Naive thymus-derived CD8-positive, alpha-beta T cell (primary cell): Measurements from ENCODE around the gene SAMD14. TPM values are rescaled to one million over a fixed set of nuclear protein-coding genes. Genes with fewer than 3 reads are reported as not detected.

Experiments used
- ATAC-seq, 2 donors: fragments of 150-1000 bp; cut with Tn5 transposase in 1 of 2; sonication (Bioruptor Pico), chemical (Tn5 transposase) in 1 of 2; 1 replicate in 1 of 2; 2 replicates in 1 of 2; pipeline ENCODE4 v1.10.0; 2021; ENCODE audit warnings: mild to moderate bottlenecking in 2 of 2, moderate library complexity in 2 of 2
- POLR2A ChIA-PET: fragments of 350-600 bp; sonication (Branson Sonifier 250); formaldehyde crosslinking; loops from one replicate; lab custom pipeline; 2021; ENCODE audit warnings: antibody characterized with exemption; lab: Charles Lee
- DNase-seq, 10 donors: peaks; one replicate each; pipeline versions ENCODE4 v3.0.0 to v3.0.0-alpha.2; 2020 to 2022
- H3K27ac Mint-ChIP-seq, 10 donors: one replicate each; pipeline ENCODE4 v1.8.0; 2020 to 2022; ENCODE audit warnings: mild to moderate bottlenecking in 10 of 10, mixed read lengths in 10 of 10, moderate library complexity in 4 of 10, inconsistent platforms in 1 of 10
- H3K27me3 Mint-ChIP-seq, 5 donors: one replicate each; pipeline ENCODE4 v1.8.0; 2021 to 2022; ENCODE audit warnings: mixed read lengths in 5 of 5
- H3K36me3 Mint-ChIP-seq, 3 donors: one replicate each; pipeline ENCODE4 v1.8.0; 2020 to 2022; ENCODE audit warnings: mixed read lengths in 3 of 3, mild to moderate bottlenecking in 2 of 3, inconsistent platforms in 1 of 3
- H3K4me1 Mint-ChIP-seq, 4 donors: one replicate each; pipeline ENCODE4 v1.8.0; 2021 to 2022; ENCODE audit warnings: mixed read lengths in 4 of 4
- H3K4me3 Mint-ChIP-seq, 10 donors: one replicate each; pipeline ENCODE4 v1.8.0; 2020 to 2022; ENCODE audit warnings: mild to moderate bottlenecking in 10 of 10, mixed read lengths in 10 of 10, moderate library complexity in 6 of 10, inconsistent platforms in 1 of 10
- H3K9me3 Mint-ChIP-seq, 9 donors: one replicate each; pipeline ENCODE4 v1.8.0; 2020 to 2022; ENCODE audit warnings: mixed read lengths in 9 of 9, mild to moderate bottlenecking in 3 of 9, inconsistent platforms in 1 of 9, moderate library complexity in 1 of 9
- polyA plus RNA-seq, 3 donors: library from polyadenylated mRNA; unstranded; fragments of 300-500 nt; fragmentation: Illumina TruSeq; gene quantifications; one replicate each; pipeline ENCODE4 v1.2.3, GENCODE V29; 2021
- total RNA-seq, 8 experiments: library from RNA in 2 of 8; stranded (reverse) in 2 of 8; gene quantifications; one replicate each; pipeline ENCODE4 v1.2.3 and lab custom pipeline; 2021 to 2026

SAMD14 gene
- total and polyA plus RNA-seq, 5 experiments from 2014 or later, result 0.30 TPM; not detected in 4

DNA sequence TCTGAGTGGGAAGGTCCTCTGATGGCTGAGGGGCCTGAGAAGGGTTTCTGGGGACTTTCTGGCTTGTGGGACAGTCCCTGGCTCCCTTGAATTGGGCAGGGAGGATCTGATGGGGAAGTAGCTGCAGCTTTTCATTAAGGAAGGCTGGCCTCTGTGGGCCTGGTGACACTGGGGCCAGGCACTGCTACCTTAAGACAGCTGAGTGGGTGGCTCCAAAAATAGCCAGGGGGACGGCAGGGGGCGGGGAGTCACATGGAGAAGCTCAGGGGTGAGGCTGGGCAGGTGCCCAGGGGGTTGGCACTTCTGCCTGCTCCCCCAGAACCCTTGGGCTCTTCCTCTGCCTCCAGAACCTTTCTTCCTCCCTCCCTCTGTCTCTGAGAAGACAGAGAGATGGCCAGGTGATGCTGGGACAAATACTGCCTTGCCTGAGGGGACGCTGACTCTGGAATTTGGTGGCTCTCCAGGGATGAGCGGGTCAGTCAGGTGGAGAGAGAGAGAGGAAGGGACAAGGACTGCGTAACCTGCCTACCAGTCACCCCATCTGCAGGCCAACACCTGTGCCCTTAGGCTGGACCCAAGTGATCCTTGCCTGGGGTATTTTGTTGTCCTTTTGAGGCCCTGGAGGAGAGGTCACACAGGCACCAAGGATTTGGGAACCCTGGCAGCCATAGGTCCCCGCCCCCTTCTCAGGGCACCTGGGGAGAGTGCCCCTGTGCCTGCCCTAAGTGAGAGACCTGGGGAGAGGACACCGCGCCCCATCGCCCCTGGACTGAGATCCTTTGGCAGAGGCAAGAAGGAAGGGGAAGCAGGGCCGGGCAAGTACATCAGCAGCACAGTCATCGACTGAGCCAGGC is 34.1 kb upstream of the SAMD14 start:
- ATAC-seq (no peak), DNase-seq (no peak)
- H3K9me3 Mint-ChIP-seq, result no peaks in the 10 kb centered on the region
- POLR2A ChIA-PET, result interaction anchor here (0.6 to 2.5 kb wide), 4 partner anchors 12 to 293 kb away, joined by 4 to 8 read pairs (median 5); no protein-coding TSS in a partner anchor
- peaks cover 24 to 50% (median 42%) of the 10 kb centered on the region in 4 donors for H3K4me1 Mint-ChIP-seq
- H3K4me3 Mint-ChIP-seq, result no peak overlapping the region
- peaks cover 0 to 1% (median 0%) of the 10 kb centered on the region in 5 donors for H3K27me3 Mint-ChIP-seq
- H3K36me3 Mint-ChIP-seq, result no peaks in the 10 kb centered on the region
- peak overlapping the region in 8 of 10 donors; percentile 25 to 98 (median 82) for H3K27ac Mint-ChIP-seq

DNA sequence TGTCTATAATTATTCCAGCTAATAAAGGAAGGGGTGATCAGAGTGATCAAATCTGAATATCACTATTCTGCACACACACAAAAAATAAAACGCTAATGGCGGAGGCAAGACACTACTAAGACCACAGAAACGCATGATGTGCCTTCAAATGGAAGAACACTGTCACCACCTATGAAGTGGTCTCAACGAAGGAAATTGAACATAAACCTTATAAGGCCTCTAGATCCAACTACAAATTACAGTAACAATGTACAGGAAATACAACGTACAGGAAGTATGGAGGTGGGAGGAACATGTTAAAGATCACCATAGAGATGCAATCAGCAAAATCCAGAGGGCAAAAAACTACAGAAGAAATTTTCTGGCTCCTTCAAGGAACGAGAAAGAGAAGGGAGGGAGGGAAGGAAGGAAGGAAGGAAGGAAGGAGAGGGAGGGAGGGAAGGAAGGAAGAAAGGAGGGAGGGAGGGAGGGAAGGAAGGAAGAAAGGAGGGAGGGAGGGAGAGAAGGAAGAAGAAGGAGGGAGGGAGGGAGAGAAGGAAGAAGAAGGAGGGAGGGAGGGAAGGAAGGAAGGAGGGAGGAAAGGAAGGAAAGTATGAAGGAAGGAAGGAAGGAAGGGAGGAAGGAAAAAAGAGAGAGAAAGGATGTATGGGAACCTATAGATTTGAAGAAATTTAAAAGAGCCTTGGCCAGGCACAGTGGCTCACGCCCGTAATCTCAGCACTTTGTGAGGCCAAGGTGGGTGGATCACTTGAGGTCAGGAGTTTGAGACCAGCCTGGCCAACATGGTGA is 32.7 kb upstream of the SAMD14 start:
- Mint-ChIP-seq H3K4me1 (peaks cover 22 to 47% (median 44%) of the 10 kb centered on the region in 4 donors), H3K4me3 (peak overlapping the region in 9 of 10 donors; percentile 29 to 94 (median 55)), H3K27me3 (no peaks in the 10 kb centered on the region), H3K9me3 (no peaks in the 10 kb centered on the region), H3K36me3 (no peaks in the 10 kb centered on the region), H3K27ac (peak overlapping the region; percentile 86 to 98 (median 97))
- ATAC-seq, result peak in 1 of 2 donors; percentile 50
- POLR2A ChIA-PET, result interaction anchor here (0.8 to 2.8 kb wide), 8 partner anchors 10 to 68 kb away, joined by 3 to 53 read pairs (median 4); partner anchors contain the start of gene PPP1R9B
- DNase-seq, result peak in 3 of 10 donors; percentile 37 to 66 (median 60)

DNA sequence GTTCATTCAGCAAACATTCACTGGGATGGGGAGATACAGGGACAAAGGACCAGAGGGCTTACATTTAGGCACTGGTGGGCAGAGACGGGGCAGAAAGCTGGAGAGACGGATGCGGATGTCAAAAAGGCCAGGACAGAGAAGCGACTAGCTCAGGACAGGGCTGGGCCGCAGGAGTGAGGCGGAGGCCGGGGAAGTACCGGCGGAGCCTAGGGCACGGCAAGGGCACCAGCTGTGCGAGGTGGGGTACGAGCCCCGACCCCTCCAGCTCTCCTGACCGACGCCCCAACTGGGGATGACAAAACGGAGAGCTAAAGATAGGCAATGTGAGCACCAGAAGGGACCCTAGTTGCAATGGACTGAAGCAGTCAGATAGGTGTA is 31.9 kb upstream of the SAMD14 start:
- Mint-ChIP-seq H3K4me1 (peaks cover 22 to 50% (median 48%) of the 10 kb centered on the region in 4 donors), H3K27me3 (no peaks in the 10 kb centered on the region), H3K9me3 (no peaks in the 10 kb centered on the region), H3K27ac (peak overlapping the region; percentile 86 to 98 (median 97)), H3K36me3 (no peaks in the 10 kb centered on the region), H3K4me3 (peak overlapping the region; percentile 66 to 94 (median 82))
- POLR2A ChIA-PET, result interaction anchor here (0.8 to 2.8 kb wide), 11 partner anchors 10 to 68 kb away, joined by 3 to 53 read pairs (median 5); partner anchors contain the start of gene PPP1R9B
- ATAC-seq, result no peak
- no peak for DNase-seq

DNA sequence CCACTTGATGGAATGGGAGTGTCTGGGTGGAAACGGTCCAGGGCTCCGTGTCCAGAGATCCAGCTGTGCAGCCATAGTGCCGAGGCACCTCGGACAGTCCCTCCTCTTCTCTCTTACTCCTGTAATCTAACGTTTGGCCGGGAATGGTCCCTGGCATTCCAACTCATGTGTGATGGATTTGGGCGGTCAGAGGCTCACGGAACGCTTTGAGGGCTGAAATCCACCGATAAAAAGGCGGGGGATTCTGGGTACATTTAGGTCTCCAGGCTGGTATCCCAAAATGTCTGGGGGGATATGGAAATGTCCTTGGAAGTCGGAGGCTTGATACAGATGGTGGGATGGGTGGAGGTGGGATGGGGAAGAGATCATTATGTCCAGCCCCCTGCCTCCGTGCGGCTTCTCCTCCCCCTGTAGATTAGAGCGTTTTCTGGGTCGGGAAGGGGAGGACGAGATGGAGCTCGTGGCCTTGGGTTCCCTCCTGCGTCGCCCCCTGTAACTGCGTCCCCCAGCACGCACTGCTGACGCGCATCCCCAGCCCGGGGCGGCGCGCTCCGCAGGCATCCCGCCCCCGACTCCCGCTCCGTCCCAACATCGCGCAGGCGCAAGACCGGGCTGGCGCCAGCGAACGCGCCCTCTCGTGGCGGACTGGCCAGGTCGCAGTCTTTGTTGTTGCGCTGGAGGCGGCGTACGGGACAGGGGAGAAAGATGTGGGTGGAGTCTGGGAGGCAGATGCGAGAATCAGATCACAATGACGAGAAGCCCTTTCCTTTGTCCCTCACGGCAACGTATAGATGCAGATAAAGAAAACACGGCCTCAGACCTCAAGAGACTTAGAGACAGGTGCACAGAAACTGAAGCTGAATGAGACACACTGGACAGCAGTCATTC is 31.3 kb upstream of the SAMD14 start:
- Mint-ChIP-seq H3K36me3 (no peaks in the 10 kb centered on the region), H3K4me1 (peaks cover 22 to 50% (median 48%) of the 10 kb centered on the region in 4 donors), H3K9me3 (no peaks in the 10 kb centered on the region), H3K4me3 (peak overlapping the region; percentile 66 to 94 (median 82)), H3K27me3 (no peaks in the 10 kb centered on the region), H3K27ac (peak overlapping the region; percentile 86 to 98 (median 97))
- peak; percentile 92 to 99 (median 96) for DNase-seq
- POLR2A ChIA-PET, result interaction anchor here (0.7 to 2.8 kb wide), 12 partner anchors 10 to 67 kb away, joined by 3 to 53 read pairs (median 4); partner anchors contain the start of gene PPP1R9B
- peak; percentile 88 to 96 for ATAC-seq

DNA sequence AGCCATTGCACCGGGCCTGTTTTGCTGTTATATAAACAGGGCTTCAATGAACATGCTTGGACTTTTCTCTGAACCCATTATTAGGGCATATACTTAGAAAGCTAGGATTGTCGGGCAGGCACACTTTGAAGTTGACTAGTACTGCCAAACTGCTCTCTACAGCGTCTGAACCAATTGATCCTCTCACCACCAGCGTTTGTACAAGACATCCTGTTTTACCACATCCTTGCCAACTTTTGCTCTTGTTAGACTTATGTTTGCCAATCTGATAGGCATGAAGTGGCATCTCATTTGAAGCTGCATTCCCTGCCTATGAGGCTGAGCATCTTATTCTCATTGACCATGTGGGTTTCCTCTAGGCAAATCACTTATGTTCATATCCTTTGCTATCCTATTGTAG is 27.9 kb upstream of the SAMD14 start:
- Mint-ChIP-seq H3K4me3 (peak overlapping the region in 4 of 10 donors; percentile 5 to 34 (median 16)), H3K9me3 (no peaks in the 10 kb centered on the region), H3K27me3 (no peaks in the 10 kb centered on the region), H3K27ac (peak overlapping the region in 4 of 10 donors; percentile 40 to 85 (median 60)), H3K4me1 (peaks cover 16 to 64% (median 54%) of the 10 kb centered on the region in 4 donors), H3K36me3 (no peaks in the 10 kb centered on the region)
- POLR2A ChIA-PET, result interaction anchor here (1.3 to 2.5 kb wide), 2 partner anchors 10 to 18 kb away, joined by 3 to 14 read pairs; no protein-coding TSS in a partner anchor
- ATAC-seq (no peak), DNase-seq (peak in 2 of 10 donors; percentile 33 to 43)

DNA sequence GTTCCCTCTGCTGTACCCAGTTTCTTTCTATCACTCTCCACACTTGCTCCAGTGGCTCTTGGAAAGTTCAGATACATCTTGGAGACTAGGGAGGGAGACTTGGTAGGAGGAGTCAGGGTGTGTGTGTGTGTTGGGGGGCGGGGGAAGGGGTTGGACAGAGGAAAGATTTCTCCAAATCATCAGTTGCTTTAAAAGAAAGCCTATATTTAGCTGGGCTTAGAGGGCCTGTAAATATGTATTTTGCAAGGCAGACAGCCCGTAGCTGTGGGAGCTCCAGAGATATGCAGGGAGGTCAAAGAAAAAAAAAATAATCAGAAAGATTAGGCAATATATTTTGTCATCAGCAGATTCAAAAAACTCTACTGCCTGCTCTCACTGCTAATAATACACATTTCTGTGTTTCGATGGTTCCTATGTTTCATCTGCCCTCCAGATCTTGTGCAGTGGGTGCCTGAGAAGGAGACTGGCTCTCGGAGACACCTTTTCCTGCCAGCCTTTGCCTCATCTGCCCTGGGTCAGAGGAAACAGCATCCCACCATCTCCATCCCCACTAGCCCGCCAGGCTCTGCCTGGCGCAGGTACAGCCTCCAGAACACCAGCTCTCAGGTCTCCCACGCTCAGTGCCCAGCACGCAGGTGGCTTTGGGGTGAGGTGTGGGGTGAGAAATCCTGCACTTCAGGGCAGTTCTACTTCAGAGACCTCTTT is 25.3 kb upstream of the SAMD14 start:
- POLR2A ChIA-PET, result interaction anchor here (0.6 to 7.8 kb wide), 3 partner anchors 9 to 345 kb away, joined by 3 to 90 read pairs (median 4); no protein-coding TSS in a partner anchor
- H3K27ac Mint-ChIP-seq, result peak overlapping the region in 9 of 10 donors; percentile 19 to 89 (median 81)
- H3K4me1 Mint-ChIP-seq, result peaks cover 9 to 52% (median 49%) of the 10 kb centered on the region in 4 donors

DNA sequence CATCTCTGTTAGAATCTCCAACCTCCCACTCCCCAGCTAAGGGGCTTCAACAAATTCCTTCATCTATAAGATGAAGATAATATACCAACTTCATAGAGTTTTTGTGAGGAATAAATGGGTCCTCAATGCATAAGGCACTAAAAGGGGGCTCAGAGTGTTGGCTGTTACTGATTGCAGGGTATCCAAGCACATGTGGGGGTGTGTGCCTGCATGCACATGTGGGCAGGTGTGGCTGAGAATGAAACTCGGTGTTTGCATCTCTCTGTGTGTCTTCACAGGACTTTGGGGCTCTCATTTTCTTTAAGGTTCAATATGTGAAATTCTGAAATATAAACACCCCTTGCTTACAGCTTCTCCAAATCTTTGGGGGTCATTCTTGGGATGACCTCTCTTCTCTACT is 24.6 kb upstream of the SAMD14 start:
- DNase-seq (no peak), ATAC-seq (no peak)
- Mint-ChIP-seq H3K36me3 (no peaks in the 10 kb centered on the region), H3K27me3 (no peaks in the 10 kb centered on the region), H3K4me1 (peaks cover 9 to 51% (median 49%) of the 10 kb centered on the region in 4 donors), H3K4me3 (peak overlapping the region in 1 of 10 donors; percentile 45), H3K27ac (peak overlapping the region in 8 of 10 donors; percentile 53 to 89 (median 82)), H3K9me3 (no peaks in the 10 kb centered on the region)
- POLR2A ChIA-PET, result interaction anchor here (0.6 to 7.8 kb wide), 4 partner anchors 8 to 346 kb away, joined by 3 to 90 read pairs (median 4); no protein-coding TSS in a partner anchor

More for the DNA sequence above, 25.3 kb upstream of the SAMD14 start:
- Mint-ChIP-seq H3K27me3 (no peaks in the 10 kb centered on the region), H3K9me3 (no peaks in the 10 kb centered on the region), H3K4me3 (no peak overlapping the region), H3K36me3 (no peaks in the 10 kb centered on the region)
- ATAC-seq (no peak), DNase-seq (no peak)

DNA sequence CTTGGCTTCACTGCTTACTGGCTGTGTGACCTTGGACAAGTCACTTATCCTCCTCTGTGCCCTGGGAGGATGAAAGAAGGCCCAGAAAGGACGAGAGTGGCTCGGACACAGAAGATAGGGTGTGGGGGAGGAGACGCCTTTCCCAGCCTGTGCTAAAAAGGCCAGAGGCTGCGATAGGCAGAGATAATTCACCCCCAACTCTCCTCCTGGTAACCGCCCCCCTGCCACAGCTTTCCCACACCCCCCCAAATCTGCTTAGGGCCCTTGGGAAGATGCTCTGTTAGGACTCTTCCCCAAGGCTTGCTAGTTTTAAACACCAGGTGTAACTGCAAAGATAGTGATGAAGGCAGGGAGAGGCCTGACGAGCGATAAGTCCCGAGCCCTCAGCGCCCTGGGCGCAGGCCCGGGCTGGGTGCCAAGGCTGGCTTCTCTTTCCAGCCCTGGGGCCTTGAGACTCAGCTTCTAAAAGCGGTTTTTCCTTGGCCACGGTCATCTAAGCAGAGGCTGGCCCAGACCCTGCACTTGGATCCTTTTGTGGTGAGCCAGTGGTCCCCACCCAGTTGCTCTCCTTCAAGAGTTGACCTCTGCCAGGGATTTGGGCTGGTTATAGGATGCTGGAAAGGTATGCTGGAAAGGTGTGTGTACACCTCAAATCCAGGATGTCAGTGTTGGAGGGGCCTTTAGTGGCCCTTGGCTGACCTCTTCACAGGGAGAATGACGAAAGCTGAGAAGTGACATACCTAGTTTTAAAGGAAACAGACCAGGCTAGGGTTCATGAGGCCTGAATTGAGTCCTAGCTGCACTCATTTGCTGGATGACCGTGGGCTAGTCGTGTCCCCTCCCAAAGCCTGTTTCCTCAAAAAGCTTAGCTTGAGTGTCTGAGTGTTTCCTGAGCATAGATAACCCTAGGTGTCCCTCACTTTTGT is 24.0 kb upstream of the SAMD14 start:
- Mint-ChIP-seq H3K27me3 (no peaks in the 10 kb centered on the region), H3K36me3 (no peaks in the 10 kb centered on the region), H3K4me3 (peak overlapping the region in 1 of 10 donors; percentile 45), H3K4me1 (peaks cover 9 to 51% (median 49%) of the 10 kb centered on the region in 4 donors), H3K9me3 (no peaks in the 10 kb centered on the region), H3K27ac (peak overlapping the region in 9 of 10 donors; percentile 53 to 89 (median 81))
- no peak for ATAC-seq
- POLR2A ChIA-PET, result interaction anchor here (1.0 to 7.8 kb wide), 3 partner anchors 7 to 15 kb away, joined by 3 to 90 read pairs (median 53); no protein-coding TSS in a partner anchor
- DNase-seq, result no peak

DNA sequence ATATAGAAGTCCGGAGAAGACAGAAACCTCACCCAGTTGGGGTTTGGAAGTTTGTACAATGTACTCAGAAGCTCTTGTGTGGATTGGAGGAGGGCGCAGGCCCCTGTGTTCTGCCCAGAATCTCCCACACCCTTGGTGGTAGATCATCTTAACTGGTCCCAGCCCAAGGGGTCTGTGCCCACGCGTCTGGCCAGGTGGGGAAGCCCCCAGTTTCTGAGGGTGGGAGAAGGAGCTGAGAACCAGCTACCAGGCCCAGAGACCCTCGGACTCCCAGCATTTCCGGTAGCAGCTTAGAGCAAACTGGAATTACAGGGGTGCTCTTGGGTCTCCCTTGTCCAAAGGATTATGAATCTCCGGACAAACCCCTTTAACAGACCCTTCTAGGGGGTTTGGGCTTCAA is 22.8 kb upstream of the SAMD14 start:
- ATAC-seq, result no peak
- H3K4me1 Mint-ChIP-seq, result peaks cover 8 to 49% (median 46%) of the 10 kb centered on the region in 4 donors
- no peaks in the 10 kb centered on the region for H3K9me3 Mint-ChIP-seq
- peak overlapping the region in 9 of 10 donors; percentile 82 to 95 (median 91) for H3K27ac Mint-ChIP-seq
- POLR2A ChIA-PET, result interaction anchor here (0.7 to 7.8 kb wide), 7 partner anchors 9 to 59 kb away, joined by 3 to 90 read pairs (median 5); no protein-coding TSS in a partner anchor
- H3K36me3 Mint-ChIP-seq, result no peaks in the 10 kb centered on the region
- DNase-seq, result no peak
- H3K27me3 Mint-ChIP-seq, result no peaks in the 10 kb centered on the region
- H3K4me3 Mint-ChIP-seq, result peak overlapping the region in 6 of 10 donors; percentile 81 to 93 (median 88)
